Activated naive CD4-positive, alpha-beta T cell treated with anti-CD3 and anti-CD28 coated beads, Interleukin-2, amount 50 U/mL, for 16 hours (primary cell): ENCODE measurements around the gene ITGA1.
A peak's percentile ranks its signal among the peaks of the same experiment; 100 is the strongest.
"Not testable (repeated sequence)": the region's sequence is repeated elsewhere in the genome, so short reads cannot be mapped to it uniquely, and the experiment has no call there.

Experiments used
- DNase-seq: peaks from one replicate; pipeline ENCODE4 v3.0.0-alpha.2; 2020

The ITGA1 gene

GRCh38 chr5:52787600-52788504 lies at the start of gene ITGA1, which contains the start of gene PELO:
TSS of gene ITGA1 (plus strand) at chr5:52787916. CDS start at chr5:52788354, 438 bp downstream.
TSS of gene PELO (plus strand) at chr5:52787916. CDS start at chr5:52800395, 12,479 bp downstream.
- DNase-seq, result peak; percentile 53

- DNase-seq, result no peak
Measured at GRCh38 chr5:52738095-52738506, 49.6 kb upstream of the ITGA1 start.

- DNase-seq, result no peak
Measured at GRCh38 chr5:52740007-52740406, 47.7 kb upstream of the ITGA1 start.

- DNase-seq, result no peak
Measured at GRCh38 chr5:52743012-52743411, 44.7 kb upstream of the ITGA1 start.

- DNase-seq, result no peak
Measured at GRCh38 chr5:52743529-52743928, 44.2 kb upstream of the ITGA1 start.

GRCh38 chr5:52743970-52744369 lies 43.7 kb upstream of the ITGA1 start:
- DNase-seq, result peak; percentile 33

- DNase-seq, result not testable (repeated sequence)
Measured at GRCh38 chr5:52744867-52745458, 42.8 kb upstream of the ITGA1 start.

GRCh38 chr5:52746539-52746938 lies 41.2 kb upstream of the ITGA1 start:
- DNase-seq, result no peak

GRCh38 chr5:52748590-52748989 lies 39.1 kb upstream of the ITGA1 start:
- DNase-seq, result no peak

GRCh38 chr5:52749666-52750065 lies 38.0 kb upstream of the ITGA1 start:
- DNase-seq, result no peak

GRCh38 chr5:52751137-52751536 lies 36.6 kb upstream of the ITGA1 start:
- no peak for DNase-seq

GRCh38 chr5:52754051-52754450 lies 33.7 kb upstream of the ITGA1 start:
- no peak for DNase-seq

GRCh38 chr5:52757527-52757926 lies 30.2 kb upstream of the ITGA1 start:
- no peak for DNase-seq

GRCh38 chr5:52758014-52758413 lies 29.7 kb upstream of the ITGA1 start:
- DNase-seq, result no peak

GRCh38 chr5:52759331-52759730 lies 28.4 kb upstream of the ITGA1 start:
- no peak for DNase-seq

- DNase-seq, result peak; percentile 41
Measured at GRCh38 chr5:52760695-52761366, 26.9 kb upstream of the ITGA1 start.

GRCh38 chr5:52767217-52767743 lies 20.4 kb upstream of the ITGA1 start:
- DNase-seq, result no peak

- no peak for DNase-seq
Measured at GRCh38 chr5:52767766-52768480, 19.8 kb upstream of the ITGA1 start.

GRCh38 chr5:52769061-52769460 lies 18.7 kb upstream of the ITGA1 start:
- no peak for DNase-seq

- DNase-seq, result no peak
Measured at GRCh38 chr5:52770287-52770939, 17.3 kb upstream of the ITGA1 start.

GRCh38 chr5:52771343-52772039 lies 16.2 kb upstream of the ITGA1 start:
- DNase-seq, result peak; percentile 54
